Adrenal gland (tissue), 5 donors: ENCODE results near the gene HNF1A.

Experiments
- CTCF ChIP-seq, 6 experiments: fragments of 450-650 bp in 4 of 6; fragments of 200-600 bp in 2 of 6; sonication (generic) in 1 of 6; IDR thresholded peaks; 1 replicate in 5 of 6; 2 replicates in 1 of 6; pipeline versions ENCODE4 v1.5.1 to v1.8.0; 2016 to 2021; ENCODE audit warnings: antibody characterized with exemption in 6 of 6, mild to moderate bottlenecking in 2 of 6, moderate library complexity in 1 of 6
- POLR2A ChIP-seq, 2 donors: fragments of 450-650 bp; IDR thresholded peaks; one replicate each; pipeline ENCODE4 v1.6.1; 2017; ENCODE audit warnings: antibody characterized with exemption in 2 of 2, mild to moderate bottlenecking in 2 of 2, moderate library complexity in 1 of 2
- donor health status: DM: no; HTN: no; CAD: no.

GRCh38 chr12:120996133-120996746 is 17.9 kb downstream of the HNF1A start:
- no peak for TF ChIP-seq CTCF (IDR thresholded peaks at IDR 0.05)
- no peak for TF ChIP-seq POLR2A (IDR thresholded peaks at IDR 0.05)
